ENCODE results near the gene C17orf75. TPM values are rescaled to one million over a fixed set of nuclear protein-coding genes. Genes with fewer than 3 reads are reported as not detected.

Gene C17orf75
- total and polyA plus RNA-seq, 10 of the 15 experiments (the other 5 are each of a cell fraction or from before 2014, with no cell fraction given), result 21.7 to 53.0 (median 27.3) TPM

- H3K4me1 ChIP-seq (ENCODE audit: control insufficient read depth, insufficient read depth, low read length), result no peaks in the 10 kb centered on the region
- POLR2A ChIA-PET, result no interaction called here
- H3K27me3 ChIP-seq (replicated peaks in 1 of 2; ENCODE audit: control insufficient read depth in 2 of 2, insufficient read depth in 2 of 2, low read length in 1 of 2), result no peaks in the 10 kb centered on the region
- H3K36me3 ChIP-seq (ENCODE audit: control insufficient read depth in 2 of 2, insufficient read depth in 2 of 2, low read length in 1 of 2), result peaks cover 0 to 26% of the 10 kb centered on the region in 2 experiments; a peak in 3 of 4 replicates
- DNase-seq (ENCODE audit: low read depth, low spot score) (no peak), FAIRE-seq (no peak), ATAC-seq (no peak; the same call in 2 of the 3 replicates)
- H3K27ac ChIP-seq (ENCODE audit: control insufficient read depth, insufficient read depth), result no peak overlapping the region
- CTCF ChIA-PET, result no interaction called here
- H3K4me2 ChIP-seq (ENCODE audit: control insufficient read depth, insufficient read depth), result no peak overlapping the region
- no peaks in the 10 kb centered on the region for H4K20me1 ChIP-seq (ENCODE audit: control insufficient read depth, insufficient read depth)
- in situ Hi-C loops (cut with MboI) (no loop called here), intact Hi-C loops (cut with micrococcal nuclease; ENCODE audit: unreplicated experiment) (no loop called here)
- TF ChIP-seq POU2F2 (IDR thresholded peaks at IDR 0.05; ENCODE audit: borderline replicate concordance, low read depth, low read length), result peak; percentile 45; the same call in 1 of the 3 replicates
- peak; percentile 69 for TF ChIP-seq POLR2AphosphoS5 (IDR thresholded peaks at IDR 0.05; ENCODE audit: low read length)
- TF ChIP-seq CEBPB (IDR thresholded peaks at IDR 0.05; ENCODE audit: borderline replicate concordance in 1 of 2, low read depth in 2 of 2, low read length in 2 of 2), result no peak
- TF ChIP-seq POLR2A (IDR thresholded peaks at IDR 0.05; ENCODE audit: low read depth, low read length), result peak; percentile 47
- H3K9me3 ChIP-seq (replicated peaks; ENCODE audit: control insufficient read depth, insufficient read depth, low read length), result no peaks in the 10 kb centered on the region
- TSS peak; percentile 7 for BruUV-seq (replicated peaks)
- H3K79me2 ChIP-seq (ENCODE audit: control insufficient read depth, insufficient read depth, low read length), result no peaks in the 10 kb centered on the region
- no peak overlapping the region for H3K4me3 ChIP-seq
- WGBS (ENCODE audit: insufficient coverage, insufficient replicate concordance, low lambda C conversion rate, missing lambda C conversion rate), result 98% methylated on average over 5 of the region's 5 CpGs
- SMC1A ChIA-PET (ENCODE audit: uncharacterized antibody, unreplicated experiment), result interaction anchor here (1.0 kb wide), 1 partner anchor 14 kb away, joined by 3 read pairs; no protein-coding TSS in a partner anchor
- H3K9ac ChIP-seq (ENCODE audit: control insufficient read depth, insufficient read depth, low read length), result no peak overlapping the region
- no peak overlapping the region for H2AFZ ChIP-seq (ENCODE audit: control insufficient read depth, low read depth, low read length)
- RAD21 ChIA-PET (ENCODE audit: unreplicated experiment), result no interaction called here
Observed at GRCh38 chr17:32382526-32383223, 40.7 kb upstream of the C17orf75 start.

- ATAC-seq, result no peak
- no peak overlapping the region for H3K27ac ChIP-seq (ENCODE audit: control insufficient read depth, insufficient read depth)
- H2AFZ ChIP-seq (ENCODE audit: control insufficient read depth, low read depth, low read length), result no peak overlapping the region
- CTCF ChIA-PET, result interaction anchor here (1.3 to 1.5 kb wide), 3 partner anchors 10 to 74 kb away, joined by 3 to 5 read pairs (median 4); partner anchors contain the start of gene PSMD11
- WGBS (ENCODE audit: insufficient coverage, insufficient replicate concordance, low lambda C conversion rate, missing lambda C conversion rate), result 0% methylated on average over 1 of the region's 1 CpG
- DNase-seq (ENCODE audit: low read depth, low spot score), result no peak
- no peak for TF ChIP-seq SREBF2 (IDR thresholded peaks at IDR 0.05; ENCODE audit: low read length)
- in situ Hi-C loops (cut with MboI), result no loop called here
- POLR2A ChIA-PET, result interaction anchor here (1.6 kb wide), 1 partner anchor 19 kb away, joined by 4 read pairs; no protein-coding TSS in a partner anchor
- H3K36me3 ChIP-seq (ENCODE audit: control insufficient read depth in 2 of 2, insufficient read depth in 2 of 2, low read length in 1 of 2), result peaks cover 12 to 51% of the 10 kb centered on the region in 2 experiments
- H3K4me3 ChIP-seq, result no peak overlapping the region
- FAIRE-seq, result no peak
- RAD21 ChIA-PET (ENCODE audit: unreplicated experiment), result no interaction called here
- H3K79me2 ChIP-seq (ENCODE audit: control insufficient read depth, insufficient read depth, low read length), result peaks cover 1% of the 10 kb centered on the region
- intact Hi-C loops (cut with micrococcal nuclease; ENCODE audit: unreplicated experiment), result no loop called here
- H4K20me1 ChIP-seq (ENCODE audit: control insufficient read depth, insufficient read depth), result no peaks in the 10 kb centered on the region; the same call in 1 of the 2 replicates
- H3K9me3 ChIP-seq (replicated peaks; ENCODE audit: control insufficient read depth, insufficient read depth, low read length), result no peaks in the 10 kb centered on the region
- no peak overlapping the region for H3K4me2 ChIP-seq (ENCODE audit: control insufficient read depth, insufficient read depth)
- no peaks in the 10 kb centered on the region for H3K27me3 ChIP-seq (replicated peaks in 1 of 2; ENCODE audit: control insufficient read depth in 2 of 2, insufficient read depth in 2 of 2, low read length in 1 of 2)
- H3K9ac ChIP-seq (ENCODE audit: control insufficient read depth, insufficient read depth, low read length), result no peak overlapping the region
- SMC1A ChIA-PET (ENCODE audit: uncharacterized antibody, unreplicated experiment), result interaction anchor here (0.8 to 1.0 kb wide), 2 partner anchors 10 to 19 kb away, joined by 3 read pairs; no protein-coding TSS in a partner anchor
- H3K4me1 ChIP-seq (ENCODE audit: control insufficient read depth, insufficient read depth, low read length), result no peaks in the 10 kb centered on the region
- no TSS peak for BruUV-seq (replicated peaks)
Observed at GRCh38 chr17:32370426-32370825, 28.5 kb upstream of the C17orf75 start.
